Measurements from ENCODE around the gene KCNK1. TPM values are rescaled to one million over a fixed set of nuclear protein-coding genes. Genes with fewer than 3 reads are reported as not detected.
"Not testable (repeated sequence)": the region's sequence is repeated elsewhere in the genome, so short reads cannot be mapped to it uniquely, and the experiment has no call there.

The KCNK1 gene
- polyA plus RNA-seq, 12 donors = 1.4 to 18.0 (median 2.1) TPM; not detected in 1

DNA sequence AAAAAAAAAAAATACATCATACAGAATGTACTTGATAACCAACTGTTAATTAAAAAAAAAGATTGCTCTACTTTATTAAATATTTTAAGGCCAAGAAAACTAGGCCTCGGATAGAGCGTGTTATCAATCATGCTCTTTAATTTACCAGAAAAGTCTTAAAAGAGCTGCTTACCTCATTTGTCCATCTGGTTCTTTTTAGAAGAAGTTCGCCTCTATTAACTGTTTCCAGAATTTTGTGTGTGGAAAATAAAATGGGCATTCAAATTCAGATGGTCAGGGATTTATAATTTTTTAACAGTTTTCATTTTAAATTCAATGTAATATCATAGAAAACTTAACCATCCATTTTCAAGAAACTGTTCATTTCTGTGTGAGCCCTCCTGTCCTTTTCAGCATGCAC lies 53.8 kb downstream of the KCNK1 start:
- DNase-seq = peak; percentile 12

DNA sequence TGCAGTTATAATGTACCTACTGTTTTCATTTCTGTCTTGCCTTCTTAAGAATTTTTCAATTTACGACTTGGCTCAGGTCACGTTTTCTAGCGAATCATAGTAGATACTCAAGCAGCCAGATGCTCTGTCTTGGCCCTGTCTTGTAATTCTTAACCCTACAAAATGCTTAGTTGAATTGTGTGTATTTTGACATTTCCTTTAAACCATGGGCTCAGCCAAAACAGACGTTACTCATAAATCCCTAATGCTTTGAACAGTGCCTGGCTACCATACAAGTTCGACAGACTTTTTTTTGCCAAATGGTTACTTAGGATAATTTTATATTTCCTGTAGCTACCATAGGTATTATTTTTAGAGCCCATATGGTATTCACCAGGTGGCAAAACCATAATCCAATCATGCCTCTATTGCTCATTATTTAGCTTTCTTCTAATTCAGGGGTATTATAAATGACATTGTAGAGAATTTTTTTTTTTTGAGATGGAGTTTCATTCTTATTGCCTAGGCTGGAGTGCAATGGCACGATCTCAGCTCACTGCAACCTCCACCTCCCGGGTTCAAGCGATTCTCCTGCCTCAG lies 54.3 kb downstream of the KCNK1 start:
- DNase-seq = peak; percentile 34

DNA sequence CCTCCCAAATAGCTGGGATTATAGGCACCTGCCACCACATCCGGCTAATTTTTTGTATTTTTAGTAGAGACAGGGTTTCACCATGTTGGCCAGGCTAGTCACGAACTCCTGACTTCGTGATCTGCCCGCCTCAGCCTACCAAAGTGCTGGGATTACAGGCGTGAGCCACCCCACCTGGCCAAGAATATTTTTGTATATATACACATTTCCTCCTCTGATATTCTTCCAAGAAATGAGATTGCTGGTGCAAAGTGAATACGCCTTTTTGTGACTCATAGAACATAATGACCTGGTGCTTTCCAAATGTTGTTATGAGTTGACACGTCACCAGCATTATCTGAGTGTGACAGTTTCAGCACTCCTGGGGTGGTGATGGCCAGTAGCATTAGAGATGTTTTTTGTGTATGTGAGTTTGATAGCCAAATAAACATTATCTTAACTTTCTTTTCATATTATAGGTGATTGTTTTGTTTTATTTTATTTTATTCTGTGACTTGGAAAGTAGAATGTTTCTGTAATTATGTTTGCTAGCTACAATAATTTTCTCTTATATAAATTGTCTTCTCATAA lies 54.9 kb downstream of the KCNK1 start:
- DNase-seq = no peak

DNA sequence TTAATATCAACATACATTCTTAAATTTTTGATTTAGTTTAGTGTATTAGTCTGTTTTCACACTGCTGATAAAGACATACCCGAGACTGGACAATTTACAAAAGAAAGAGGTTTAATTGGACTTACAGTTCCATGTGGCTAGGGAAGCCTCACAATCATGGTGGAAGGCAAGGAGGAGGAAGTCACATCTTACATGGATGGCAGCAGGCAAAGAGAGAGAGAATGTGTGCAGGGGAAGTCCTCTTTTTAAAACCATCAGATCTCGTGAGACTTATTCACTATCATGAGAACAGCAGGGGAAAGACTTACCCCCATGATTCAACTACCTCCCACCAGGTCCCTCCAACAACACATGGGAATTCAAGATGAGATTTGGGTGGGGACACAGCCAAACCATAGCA lies 56.5 kb downstream of the KCNK1 start:
- not testable (repeated sequence) for DNase-seq

DNA sequence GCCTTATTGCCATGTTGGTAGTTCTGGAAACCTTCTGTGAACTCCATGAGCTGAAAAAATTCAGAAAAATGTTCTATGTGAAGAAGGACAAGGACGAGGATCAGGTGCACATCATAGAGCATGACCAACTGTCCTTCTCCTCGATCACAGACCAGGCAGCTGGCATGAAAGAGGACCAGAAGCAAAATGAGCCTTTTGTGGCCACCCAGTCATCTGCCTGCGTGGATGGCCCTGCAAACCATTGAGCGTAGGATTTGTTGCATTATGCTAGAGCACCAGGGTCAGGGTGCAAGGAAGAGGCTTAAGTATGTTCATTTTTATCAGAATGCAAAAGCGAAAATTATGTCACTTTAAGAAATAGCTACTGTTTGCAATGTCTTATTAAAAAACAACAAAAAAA lies 57.4 kb downstream of the KCNK1 start:
- DNase-seq = no peak

DNA sequence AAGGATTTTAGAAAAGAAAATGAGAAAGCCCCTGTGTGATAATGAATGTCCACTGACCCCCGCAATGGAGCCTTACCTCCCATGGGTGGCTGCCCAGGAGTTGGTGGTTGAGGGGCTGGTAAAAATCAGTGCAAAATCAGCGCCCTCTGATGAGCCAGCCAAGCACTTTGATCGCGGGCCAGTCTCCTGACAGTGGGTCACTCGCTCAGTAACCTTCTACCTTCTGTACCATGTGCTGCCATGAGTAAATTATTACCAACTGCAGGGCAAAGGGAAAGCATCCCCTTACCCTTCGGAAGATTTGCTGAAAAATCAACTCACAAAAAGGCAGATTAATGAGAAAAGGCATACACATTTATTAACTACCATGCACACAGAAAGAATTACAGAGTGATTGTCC lies 58.8 kb downstream of the KCNK1 start:
- no peak for DNase-seq

DNA sequence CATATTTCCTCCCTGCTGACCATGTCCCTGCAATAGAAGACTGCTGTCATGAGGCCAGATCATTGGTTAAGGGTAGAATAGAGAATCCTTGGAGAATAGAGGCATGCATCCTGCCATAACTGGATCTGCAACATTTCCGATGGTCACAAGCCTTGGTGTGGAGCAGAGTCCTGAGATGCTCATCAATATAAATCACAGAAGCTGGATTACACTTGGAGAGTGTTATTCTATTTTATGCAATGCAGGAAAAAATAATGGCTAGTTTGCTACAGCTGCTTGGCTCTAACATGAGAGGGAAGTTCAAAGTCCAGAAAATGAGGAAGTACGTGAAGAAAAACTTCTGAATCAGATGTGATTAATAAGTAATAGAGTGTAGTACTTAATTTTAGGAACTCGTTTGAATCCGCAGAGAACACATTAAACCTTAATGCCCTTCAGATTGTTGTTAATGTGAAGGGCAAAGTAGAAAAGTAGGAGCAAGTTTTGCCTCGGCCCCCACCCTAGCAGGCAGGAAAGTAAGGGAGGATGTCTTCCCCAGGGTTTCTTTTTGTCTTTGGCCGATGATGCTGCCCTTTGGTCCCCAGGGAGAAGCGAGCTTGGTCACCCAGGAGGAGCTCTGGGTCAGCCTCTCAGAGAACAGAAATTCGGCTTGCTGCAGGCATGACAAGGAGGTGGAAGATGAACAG lies 59.5 kb downstream of the KCNK1 start:
- DNase-seq = no peak

DNA sequence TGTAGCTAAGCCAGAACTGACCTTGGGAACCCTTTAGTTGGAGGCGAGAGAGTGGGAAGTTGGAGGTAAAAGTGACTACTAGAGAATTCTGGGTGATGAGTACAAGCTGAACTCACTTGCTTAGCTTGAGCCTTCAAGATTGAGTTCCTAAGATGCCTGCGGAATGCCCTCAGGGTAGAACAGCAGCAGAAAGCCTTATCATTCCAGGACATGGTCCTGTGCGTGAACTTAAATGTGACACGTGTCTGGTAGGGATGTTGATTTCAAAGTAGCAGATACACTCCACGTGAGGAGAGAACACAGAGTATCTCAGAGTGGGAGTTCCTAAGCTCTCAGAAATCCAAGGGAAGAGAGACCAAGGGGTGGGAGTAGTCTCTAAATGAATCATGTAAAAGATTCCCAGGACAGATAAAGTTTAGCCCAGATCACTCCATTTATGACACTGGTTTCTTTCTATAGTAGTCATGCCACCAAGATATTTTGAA lies 60.1 kb downstream of the KCNK1 start:
- DNase-seq = no peak

DNA sequence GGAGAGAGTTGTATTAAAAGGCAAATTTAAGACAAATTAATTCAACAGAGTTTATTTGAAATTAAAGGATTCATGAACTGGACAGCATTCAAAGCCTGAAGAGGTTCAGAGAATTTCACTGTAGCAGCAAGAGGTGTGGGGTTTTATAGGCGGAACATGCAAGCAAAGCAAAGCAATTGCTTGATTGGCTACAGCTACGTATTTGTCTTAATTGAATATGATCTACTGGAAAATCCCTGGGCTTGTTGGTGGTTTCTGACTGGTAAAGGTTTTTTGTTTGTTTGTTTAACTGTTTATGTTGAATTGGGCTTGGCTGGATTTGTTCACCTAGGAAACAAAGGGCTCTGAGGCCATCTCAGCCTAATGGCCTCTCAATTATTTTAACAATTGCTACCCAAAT lies 61.5 kb downstream of the KCNK1 start:
- no peak for DNase-seq

DNA sequence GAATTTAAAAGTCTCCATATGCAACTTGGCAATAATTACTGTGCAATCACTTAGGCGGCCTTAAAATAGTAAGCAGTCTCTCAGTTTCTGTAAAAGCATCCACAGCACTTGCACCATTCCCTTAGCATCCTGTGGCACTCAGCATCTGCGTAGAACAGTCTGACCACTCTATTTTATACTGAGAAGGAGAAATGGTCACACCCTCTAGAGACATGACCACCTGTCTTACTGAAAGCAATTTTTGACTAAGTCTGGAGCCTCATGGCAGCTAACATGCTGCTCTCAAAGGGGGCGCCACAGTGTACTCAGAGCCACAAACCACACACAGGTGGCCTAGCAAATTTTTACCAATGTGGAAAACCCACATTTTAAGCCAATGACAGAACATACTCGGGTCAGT lies 62.0 kb downstream of the KCNK1 start:
- no peak for DNase-seq

DNA sequence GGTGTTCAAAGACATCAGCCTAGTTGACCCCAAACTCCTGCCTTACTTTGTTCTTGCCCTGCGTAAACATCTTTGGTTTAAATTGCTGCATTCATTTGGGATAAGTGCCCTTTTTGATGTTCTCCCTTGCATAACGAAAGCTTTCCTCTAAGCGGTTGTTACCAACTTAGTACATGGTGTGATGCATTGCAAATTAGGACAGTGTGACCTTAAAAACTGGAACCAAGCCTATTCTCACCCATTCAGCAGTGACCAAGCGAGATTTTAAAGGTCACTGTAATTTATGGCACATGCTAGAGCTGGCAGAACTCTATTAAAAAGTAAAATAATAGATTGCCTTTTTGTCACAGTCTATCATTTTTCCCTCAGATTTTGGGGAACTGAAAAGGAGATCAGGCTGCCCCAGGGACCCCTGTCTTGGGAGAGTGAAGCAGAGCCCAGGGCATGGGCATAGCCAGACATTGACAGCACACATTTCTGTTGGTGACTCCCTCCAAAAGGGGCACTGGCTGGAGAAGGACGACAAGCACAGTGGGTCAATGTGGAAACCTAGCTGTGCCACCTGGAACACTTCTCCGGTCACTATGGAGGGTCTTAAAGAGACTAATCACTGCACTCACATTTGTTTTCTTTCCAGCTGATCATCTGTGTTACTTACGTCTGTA lies 63.9 kb downstream of the KCNK1 start:
- no peak for DNase-seq

DNA sequence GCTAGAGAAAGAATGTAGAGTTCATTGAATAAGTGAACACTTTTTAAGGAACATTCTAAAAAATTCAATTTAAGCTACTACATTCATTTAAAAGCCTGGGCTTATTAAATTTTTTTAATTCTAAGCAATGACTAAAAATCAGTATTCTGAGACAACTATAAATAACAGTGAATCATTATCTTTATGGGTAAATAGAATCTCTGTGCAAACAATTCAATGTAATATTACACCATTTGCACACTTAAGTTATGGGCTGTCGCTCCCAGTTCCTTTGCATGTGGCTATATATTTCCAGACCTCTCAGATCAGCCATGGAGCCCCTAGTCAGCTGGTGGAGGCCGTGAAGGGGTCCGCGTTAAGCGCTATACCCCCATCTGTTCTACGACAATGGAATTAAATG lies 65.1 kb downstream of the KCNK1 start:
- no peak for DNase-seq

DNA sequence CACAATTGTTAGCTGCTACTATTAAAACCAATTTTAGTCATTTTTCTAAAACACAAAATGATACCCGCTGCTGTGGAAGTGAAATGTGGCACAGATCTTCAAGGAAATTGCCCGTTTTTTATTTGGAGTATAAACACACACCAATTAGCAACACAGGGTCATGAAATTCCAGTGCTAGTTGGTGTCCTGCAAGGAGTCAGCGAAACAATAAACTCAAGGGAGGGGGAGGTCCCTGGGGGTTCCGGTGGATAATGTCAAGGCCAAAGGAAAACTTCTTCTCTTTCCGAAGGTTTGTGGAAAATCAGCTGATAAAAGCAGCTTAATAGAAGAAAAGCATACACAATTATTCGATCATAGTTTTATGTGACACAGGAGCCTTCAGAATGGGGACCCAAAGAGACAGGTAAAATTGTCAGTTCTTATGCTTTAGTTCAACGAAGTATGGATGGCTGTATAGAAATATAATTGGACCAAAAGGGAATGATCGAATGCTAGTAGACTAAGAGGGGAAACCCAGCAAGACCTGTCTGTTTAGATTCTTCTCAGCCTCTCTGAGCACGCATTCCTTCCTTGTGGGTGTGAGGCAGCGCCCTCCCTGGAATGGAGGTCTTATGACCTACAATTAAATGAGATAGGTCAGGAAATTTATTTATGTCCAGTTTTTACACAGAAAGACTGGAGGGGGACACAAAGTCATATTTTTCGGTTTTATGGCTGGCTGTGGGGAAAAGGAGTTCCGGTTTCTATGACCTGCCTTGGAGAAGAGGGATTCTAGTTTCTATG lies 65.9 kb downstream of the KCNK1 start:
- no peak for DNase-seq

DNA sequence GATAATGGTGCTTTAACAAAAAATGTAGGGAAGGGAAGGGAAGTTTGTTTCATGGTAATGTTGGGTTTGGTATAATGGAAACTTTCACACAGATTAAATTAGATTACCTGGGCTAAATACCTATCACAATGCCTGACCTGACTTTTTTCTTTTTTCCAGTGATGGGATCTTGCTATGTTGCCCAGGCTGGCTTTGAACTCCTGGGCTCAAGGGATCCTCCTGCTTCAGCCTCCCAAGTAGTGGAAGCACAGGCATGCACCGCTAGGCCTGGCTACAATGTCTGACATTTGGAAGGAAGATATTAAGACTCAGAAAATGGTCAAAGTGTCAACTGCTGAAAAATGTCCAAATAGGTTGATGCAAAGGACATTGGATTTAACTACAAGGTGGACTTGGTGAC lies 67.4 kb downstream of the KCNK1 start:
- DNase-seq = no peak

DNA sequence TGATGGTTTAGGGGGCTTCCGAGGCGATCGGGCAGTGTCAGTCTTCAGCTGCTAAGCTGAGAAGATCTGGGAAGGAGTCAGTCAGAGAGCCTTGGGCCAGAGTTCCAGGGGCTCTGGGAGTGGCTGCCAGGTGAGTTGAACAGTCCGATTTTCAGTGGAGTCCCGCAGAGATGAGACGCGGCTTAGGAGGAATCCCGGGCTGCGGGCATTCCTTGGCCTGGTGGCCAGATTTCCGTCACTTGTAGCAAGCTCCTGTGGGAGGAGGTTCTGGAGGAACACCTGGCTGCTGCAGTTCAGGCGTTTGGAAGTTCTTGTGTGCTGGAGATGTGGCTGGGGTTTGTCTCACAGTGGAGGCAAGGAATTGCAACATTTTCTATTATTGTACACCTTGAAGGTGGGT lies 72.7 kb downstream of the KCNK1 start:
- DNase-seq = not testable (repeated sequence)

DNA sequence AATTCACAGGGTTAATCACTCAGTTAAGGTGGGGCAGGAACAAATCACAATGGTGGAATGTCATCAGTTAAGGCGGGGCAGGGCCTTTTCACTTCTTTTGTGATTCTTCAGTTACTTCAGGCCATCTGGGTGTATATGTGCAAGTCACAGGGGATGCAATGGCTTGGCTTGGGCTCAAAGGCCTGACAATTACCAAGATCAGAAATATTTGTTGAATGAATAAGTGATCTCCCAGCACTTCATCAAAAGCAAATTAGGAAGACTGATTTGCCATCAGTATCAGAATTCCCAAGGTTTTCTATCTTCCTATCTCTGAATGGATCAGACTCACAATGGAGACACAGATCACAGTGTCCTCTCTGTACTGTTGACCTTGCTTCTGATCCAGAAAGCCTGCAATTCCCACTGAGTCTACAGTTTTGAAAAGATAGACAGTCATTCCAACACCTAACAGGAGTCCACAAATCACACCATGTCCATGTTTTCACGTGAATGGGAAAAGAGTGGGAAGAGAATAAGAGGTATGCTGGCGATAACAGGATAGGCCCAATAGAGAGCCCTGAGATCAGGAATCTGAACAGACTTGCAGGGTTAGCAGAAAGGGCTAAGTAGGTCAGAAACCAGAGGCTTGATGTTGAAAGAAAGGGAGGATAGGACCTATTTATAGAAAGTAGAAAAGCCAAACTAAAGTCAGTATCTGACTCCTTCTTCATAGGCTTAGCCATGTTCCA lies 75.3 kb downstream of the KCNK1 start:
- DNase-seq = no peak

DNA sequence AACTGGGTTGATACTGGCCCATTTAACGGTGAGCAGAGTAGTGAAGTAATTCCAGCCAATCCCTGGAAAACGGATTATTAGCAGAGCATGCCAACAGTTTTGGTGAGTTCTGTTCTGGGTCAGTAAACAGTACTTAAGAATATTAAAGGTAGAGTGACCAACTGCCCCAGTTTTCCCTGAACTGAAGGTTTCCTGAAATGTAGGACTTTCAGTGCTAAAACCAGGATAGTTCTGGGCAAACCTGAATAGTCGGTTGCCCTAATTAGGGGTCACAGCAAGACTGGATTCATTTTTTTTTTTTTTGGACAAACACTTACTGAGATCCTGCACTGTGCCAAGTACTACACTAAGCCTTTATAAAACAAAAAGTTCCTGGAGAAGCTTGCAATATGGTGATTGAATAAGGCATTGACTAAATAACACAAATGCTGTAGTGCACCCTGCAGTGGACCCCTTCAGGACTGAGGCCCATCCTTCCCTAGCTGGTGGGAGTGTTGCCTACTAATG lies 75.9 kb downstream of the KCNK1 start:
- no peak for DNase-seq

DNA sequence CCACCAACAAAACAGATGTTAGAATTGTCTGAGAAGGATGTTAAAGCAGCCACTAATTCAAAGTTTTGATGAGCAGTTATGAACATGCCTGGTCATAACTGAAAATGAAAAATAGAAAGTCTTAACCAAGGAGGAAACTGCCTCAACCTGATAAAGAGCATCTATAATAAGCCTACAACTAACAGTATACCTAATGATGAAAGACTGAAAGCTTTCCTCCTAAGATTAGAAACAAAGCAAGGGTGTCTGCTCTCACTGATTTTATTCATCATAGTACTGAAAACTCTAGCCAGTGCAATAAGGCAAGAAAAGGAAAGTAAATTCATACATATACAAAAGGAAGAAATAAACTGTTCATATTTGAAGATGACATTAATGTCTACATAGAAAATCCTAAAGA lies 82.0 kb downstream of the KCNK1 start:
- no peak for DNase-seq

DNA sequence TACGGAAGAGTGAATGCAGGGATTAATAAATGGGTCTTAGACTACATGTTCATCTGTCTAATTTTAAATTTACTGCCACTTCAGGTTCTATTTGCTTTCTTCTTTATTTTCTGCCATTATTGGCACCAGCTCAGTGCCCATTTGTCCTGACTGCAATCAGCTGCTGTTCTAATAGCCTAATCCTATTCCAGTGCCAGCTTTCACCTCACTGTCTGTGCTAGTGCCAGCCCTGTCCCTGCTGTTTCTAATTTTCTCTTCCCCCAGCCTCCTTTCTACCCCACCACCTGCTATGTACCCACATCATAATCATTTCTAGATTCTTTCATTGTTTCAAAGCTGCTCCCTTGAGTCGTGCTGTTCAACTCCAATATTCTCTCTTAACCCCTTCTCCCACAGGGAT lies 86.4 kb downstream of the KCNK1 start:
- no peak for DNase-seq

DNA sequence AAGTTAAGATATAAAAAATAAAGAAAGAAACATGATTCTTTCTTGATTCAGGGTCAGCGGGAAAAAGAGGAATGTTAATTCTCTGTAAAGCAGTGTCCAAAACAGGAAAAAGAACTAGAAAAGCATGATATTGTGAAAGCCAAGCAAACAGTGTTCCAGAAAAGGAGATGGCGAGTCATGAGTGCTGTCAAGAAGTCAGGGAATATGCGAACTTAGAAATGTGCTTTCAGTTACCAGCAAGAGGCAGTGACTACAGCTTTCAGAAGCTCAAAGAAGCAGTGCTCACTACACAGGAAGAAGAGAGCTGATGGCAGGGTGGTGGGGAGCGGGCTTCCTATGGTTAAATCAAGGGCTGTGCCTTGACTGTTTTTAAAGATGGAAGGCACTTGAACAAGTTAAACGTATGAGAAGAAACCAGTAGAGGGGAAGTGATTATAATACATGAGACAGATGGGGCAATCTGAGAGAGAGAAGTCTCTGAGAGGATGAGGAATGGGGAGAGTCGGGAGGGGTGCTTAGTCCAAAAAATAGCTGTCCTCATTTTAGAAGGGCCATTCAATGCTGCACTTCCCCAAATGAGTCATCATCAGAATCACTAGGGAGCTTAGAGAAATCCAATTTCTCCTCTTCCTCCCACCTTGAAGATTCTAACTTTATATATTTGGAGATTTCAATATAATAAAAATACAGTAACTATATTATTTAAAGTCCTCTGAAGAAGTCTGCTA lies 90.4 kb downstream of the KCNK1 start:
- DNase-seq = no peak
